ENCODE data around the gene CPE.

GRCh38 chr4:165493359-165493758, 114.6 kb downstream of the CPE start:
- TF ChIP-seq, protein P1, sequence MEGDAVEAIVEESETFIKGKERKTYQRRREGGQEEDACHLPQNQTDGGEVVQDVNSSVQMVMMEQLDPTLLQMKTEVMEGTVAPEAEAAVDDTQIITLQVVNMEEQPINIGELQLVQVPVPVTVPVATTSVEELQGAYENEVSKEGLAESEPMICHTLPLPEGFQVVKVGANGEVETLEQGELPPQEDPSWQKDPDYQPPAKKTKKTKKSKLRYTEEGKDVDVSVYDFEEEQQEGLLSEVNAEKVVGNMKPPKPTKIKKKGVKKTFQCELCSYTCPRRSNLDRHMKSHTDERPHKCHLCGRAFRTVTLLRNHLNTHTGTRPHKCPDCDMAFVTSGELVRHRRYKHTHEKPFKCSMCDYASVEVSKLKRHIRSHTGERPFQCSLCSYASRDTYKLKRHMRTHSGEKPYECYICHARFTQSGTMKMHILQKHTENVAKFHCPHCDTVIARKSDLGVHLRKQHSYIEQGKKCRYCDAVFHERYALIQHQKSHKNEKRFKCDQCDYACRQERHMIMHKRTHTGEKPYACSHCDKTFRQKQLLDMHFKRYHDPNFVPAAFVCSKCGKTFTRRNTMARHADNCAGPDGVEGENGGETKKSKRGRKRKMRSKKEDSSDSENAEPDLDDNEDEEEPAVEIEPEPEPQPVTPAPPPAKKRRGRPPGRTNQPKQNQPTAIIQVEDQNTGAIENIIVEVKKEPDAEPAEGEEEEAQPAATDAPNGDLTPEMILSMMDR (IDR thresholded peaks at IDR 0.05) = peak in 4 of 6 experiments; percentile 55 to 71 (median 68)
- TF ChIP-seq POLR2A (IDR thresholded peaks at IDR 0.05) = no peak
